OCI-LY1 (cell line): ENCODE measurements around the gene THSD1.
A peak's percentile ranks its signal among the peaks of the same experiment; 100 is the strongest.

Experiments used
- H2AFZ ChIP-seq: fragments of 200-600 bp; sonication (generic), shearing (Covaris generic); 2 replicates; pipeline ENCODE4 v1.6.0; 2014; ENCODE audit warnings: antibody characterized with exemption, mild to moderate bottlenecking, low read length
- H3F3A ChIP-seq: fragments of 200-600 bp; sonication (generic), shearing (Covaris generic); 2 replicates; pipeline ENCODE4 v1.6.0; 2014; ENCODE audit warnings: mild to moderate bottlenecking, antibody characterized with exemption, low read length, moderate library complexity; ENCODE audit not compliant: insufficient read depth
- H3K27ac ChIP-seq: fragments of 200-600 bp; sonication (generic); 2 replicates; pipeline ENCODE4 v1.5.1; 2014; ENCODE audit warnings: low read length, mixed run types, mild to moderate bottlenecking, low read depth; ENCODE audit not compliant: poor library complexity, severe bottlenecking
- H3K27me3 ChIP-seq: fragments of 200-600 bp; sonication (generic); 2 replicates; pipeline ENCODE4 v1.6.0; 2014; ENCODE audit warnings: antibody characterized with exemption, mild to moderate bottlenecking, low read length, moderate library complexity; ENCODE audit not compliant: insufficient read depth
- H3K36me3 ChIP-seq: fragments of 200-600 bp; sonication (generic); 2 replicates; pipeline ENCODE4 v1.6.1; 2014; ENCODE audit warnings: mild to moderate bottlenecking, antibody characterized with exemption, low read length, moderate library complexity, mixed read lengths; ENCODE audit not compliant: insufficient read depth
- H3K4me1 ChIP-seq: fragments of 200-600 bp; sonication (generic); 2 replicates; pipeline ENCODE4 v1.5.1; 2014; ENCODE audit warnings: mild to moderate bottlenecking, low read length, moderate library complexity; ENCODE audit not compliant: insufficient read depth, severe bottlenecking
- H3K4me2 ChIP-seq: fragments of 200-600 bp; sonication (generic), shearing (Covaris generic); 2 replicates; pipeline ENCODE4 v1.6.1; 2014; ENCODE audit warnings: low read length
- H3K4me3 ChIP-seq: fragments of 200-600 bp; sonication (generic); 2 replicates; pipeline ENCODE4 v1.5.1; 2014; ENCODE audit warnings: low read length, low read depth, mild to moderate bottlenecking, mixed read lengths; ENCODE audit not compliant: poor library complexity, severe bottlenecking
- H3K79me2 ChIP-seq: fragments of 200-600 bp; shearing (Covaris generic); 2 replicates; pipeline ENCODE4 v1.6.1; 2016; ENCODE audit warnings: mixed run types, low read length, mixed read lengths; ENCODE audit not compliant: insufficient read depth
- H3K9ac ChIP-seq: fragments of 200-600 bp; sonication (generic), shearing (Covaris generic); 2 replicates; pipeline ENCODE4 v1.6.1; 2014; ENCODE audit warnings: mild to moderate bottlenecking, low read length, mixed read lengths
- H3K9me2 ChIP-seq: fragments of 200-600 bp; sonication (generic), shearing (Covaris generic); 2 replicates; pipeline ENCODE4 v1.6.1; 2014; ENCODE audit warnings: low read depth, mild to moderate bottlenecking, low read length, mixed read lengths
- H3K9me3 ChIP-seq: fragments of 200-600 bp; shearing (Covaris generic); 2 replicates; pipeline ENCODE4 v1.6.1; 2014; ENCODE audit warnings: low read length, mixed read lengths
- H4K20me1 ChIP-seq: fragments of 200-600 bp; sonication (generic), shearing (Covaris generic); 2 replicates; pipeline ENCODE4 v1.6.0; 2016; ENCODE audit warnings: mild to moderate bottlenecking, low read length; ENCODE audit not compliant: insufficient read depth
- CTCF ChIP-seq: fragments of 200-600 bp; sonication (generic), shearing (Covaris generic); IDR thresholded peaks from 2 replicates; pipeline ENCODE4 v1.5.1; 2017; ENCODE audit warnings: mild to moderate bottlenecking, antibody characterized with exemption, low read length, moderate library complexity, mixed read lengths
- EZH2 ChIP-seq: fragments of 200-600 bp; sonication (generic), shearing (Covaris generic); IDR thresholded peaks from 2 replicates; pipeline ENCODE4 v1.8.0; 2017; ENCODE audit warnings: borderline replicate concordance, mixed run types, mild to moderate bottlenecking, antibody characterized with exemption, low read length, moderate library complexity, mixed read lengths

Gene THSD1

GRCh38 chr13:52405767-52406494 is at the start of gene THSD1:
THSD1 (minus strand) TSS chr13:52406172; CDS start chr13:52402600, 3,572 bp downstream.
- TF ChIP-seq EZH2 (no peak), CTCF (no peak)
- H3K79me2 ChIP-seq = no peaks in the 10 kb centered on the region
- H3K4me1 ChIP-seq = peaks cover 9% of the 10 kb centered on the region
- no peak within 1 kb of the TSS for H2AFZ ChIP-seq
- H3K9me2 ChIP-seq = no peaks in the 10 kb centered on the region
- peak within 1 kb of the TSS; percentile 60 for H3K4me2 ChIP-seq
- H3K4me3 ChIP-seq = peak within 1 kb of the TSS; percentile 48
- no peak within 1 kb of the TSS for H3K27ac ChIP-seq
- no peaks in the 10 kb centered on the region for H3F3A ChIP-seq
- H3K36me3 ChIP-seq = no peaks in the 10 kb centered on the region
- H3K9ac ChIP-seq = no peak within 1 kb of the TSS; the same call in 1 of the 2 replicates
- no peaks in the 10 kb centered on the region for H4K20me1 ChIP-seq
- H3K9me3 ChIP-seq = no peaks in the 10 kb centered on the region
- H3K27me3 ChIP-seq = peaks cover 4% of the 10 kb centered on the region; the same call in 1 of the 2 replicates

GRCh38 chr13:52455677-52456041 is 49.7 kb upstream of the THSD1 start:
- H3K79me2 ChIP-seq = peaks cover 25% of the 10 kb centered on the region
- no peaks in the 10 kb centered on the region for H4K20me1 ChIP-seq
- no peaks in the 10 kb centered on the region for H3K9me3 ChIP-seq
- H3K4me1 ChIP-seq = peaks cover 54% of the 10 kb centered on the region
- TF ChIP-seq CTCF = no peak
- no peak for TF ChIP-seq EZH2
- H3K4me2 ChIP-seq = peak overlapping the region; percentile 82
- no peaks in the 10 kb centered on the region for H3K27me3 ChIP-seq
- peak overlapping the region; percentile 94 for H3K27ac ChIP-seq
- H2AFZ ChIP-seq = no peak overlapping the region
- H3F3A ChIP-seq = no peaks in the 10 kb centered on the region; the same call in 1 of the 2 replicates
- peak overlapping the region; percentile 79 for H3K4me3 ChIP-seq
- no peaks in the 10 kb centered on the region for H3K9me2 ChIP-seq
- peaks cover 41% of the 10 kb centered on the region for H3K36me3 ChIP-seq
- H3K9ac ChIP-seq = peak overlapping the region; percentile 86

- H3K79me2 ChIP-seq = peaks cover 25% of the 10 kb centered on the region
- no peak for TF ChIP-seq CTCF
- no peak for TF ChIP-seq EZH2
- no peaks in the 10 kb centered on the region for H3K9me2 ChIP-seq
- H4K20me1 ChIP-seq = no peaks in the 10 kb centered on the region
- peaks cover 35% of the 10 kb centered on the region for H3K36me3 ChIP-seq
- no peaks in the 10 kb centered on the region for H3K9me3 ChIP-seq
- H3K27ac ChIP-seq = peak within 1 kb of the TSS; percentile 94
- H3K9ac ChIP-seq = peak within 1 kb of the TSS; percentile 86
- H3K4me1 ChIP-seq = peaks cover 53% of the 10 kb centered on the region
- peak within 1 kb of the TSS; percentile 79 for H3K4me3 ChIP-seq
- peak within 1 kb of the TSS; percentile 82 for H3K4me2 ChIP-seq
- H2AFZ ChIP-seq = no peak within 1 kb of the TSS; the same call in 1 of the 2 replicates
- no peaks in the 10 kb centered on the region for H3K27me3 ChIP-seq
- H3F3A ChIP-seq = no peaks in the 10 kb centered on the region; the same call in 1 of the 2 replicates
Measured at GRCh38 chr13:52454820-52455676, 49.1 kb upstream of the THSD1 start, which contains the start of gene CKAP2. CKAP2 (plus strand) TSS chr13:52455478; CDS start chr13:52455557, 79 bp downstream.
